Cortex of kidney (tissue), 1 donor: ENCODE results near the gene LCE3E.

Source experiments
- DNase-seq: peaks from one replicate; lab custom pipeline; 2025; lab: John Stamatoyannopoulos, UW

LCE3E gene

DNA sequence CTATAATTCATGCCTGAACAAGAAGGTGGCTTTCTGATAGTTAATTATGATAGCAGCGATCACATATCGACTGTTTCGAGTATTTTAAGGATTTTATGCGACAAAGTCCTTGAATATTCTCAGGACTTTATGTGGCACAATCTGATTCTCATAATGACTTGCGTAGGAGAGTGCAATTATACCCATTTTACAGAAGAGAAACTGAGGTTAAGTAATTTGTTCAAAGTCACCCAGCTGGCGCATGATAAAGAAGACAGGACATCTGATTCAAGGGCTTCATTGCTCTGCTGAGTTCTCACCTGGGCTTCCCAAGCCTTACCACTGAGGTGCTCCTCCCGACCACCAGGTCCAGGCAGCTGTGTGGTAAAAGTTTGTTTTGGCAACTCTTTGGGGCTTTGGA lies 50.5 kb downstream of the LCE3E start:
- DNase-seq, result no peak
